Uterus (tissue), 4 donors: ENCODE data around the gene GLIPR2. TPM values are rescaled to one million over a fixed set of nuclear protein-coding genes. Genes with fewer than 3 reads are reported as not detected.

Experiments
- DNase-seq, 2 donors: peaks; one replicate each; pipeline ENCODE4 v3.0.0-alpha.2; 2019 to 2020
- H3K27ac ChIP-seq, 2 donors: fragments of 200-600 bp; sonication (generic); 1 replicate in 1 of 2; 2 replicates in 1 of 2; pipeline ENCODE4 v1.5.1; 2016 to 2018
- H3K27me3 ChIP-seq, 2 donors: fragments of 200-600 bp; sonication (generic); one replicate each; pipeline ENCODE4 v1.5.1; 2018 to 2019; ENCODE audit warnings: control low read depth in 1 of 2
- H3K36me3 ChIP-seq, 2 donors: fragments of 200-600 bp; sonication (generic); one replicate each; pipeline ENCODE4 v1.5.1; 2019; ENCODE audit warnings: control low read depth in 1 of 2
- H3K4me1 ChIP-seq, 2 donors: fragments of 200-600 bp; sonication (generic); one replicate each; pipeline ENCODE4 v1.5.1; 2018 to 2019; ENCODE audit warnings: control low read depth in 1 of 2
- H3K4me3 ChIP-seq, 2 donors: fragments of 200-600 bp; sonication (generic); 1 replicate in 1 of 2; 2 replicates in 1 of 2; pipeline ENCODE4 v1.5.1; 2018 to 2019; ENCODE audit warnings: mild to moderate bottlenecking in 1 of 2
- H3K9me3 ChIP-seq, 2 donors: fragments of 200-600 bp; sonication (generic); one replicate each; pipeline ENCODE4 v1.5.1; 2019; ENCODE audit warnings: control low read depth in 1 of 2
- CTCF ChIP-seq, 4 experiments: fragments of 200-600 bp in 2 of 4; fragments of 450-650 bp in 2 of 4; sonication (generic) in 2 of 4; IDR thresholded peaks; one replicate each; pipeline ENCODE4 v1.5.1; 2016 to 2019; ENCODE audit warnings: antibody characterized with exemption in 4 of 4, mild to moderate bottlenecking in 2 of 4, moderate library complexity in 1 of 4
- POLR2A ChIP-seq, 2 donors: fragments of 450-650 bp; IDR thresholded peaks; one replicate each; pipeline ENCODE4 v1.6.1; 2016; ENCODE audit warnings: antibody characterized with exemption in 2 of 2, mild to moderate bottlenecking in 1 of 2, moderate library complexity in 1 of 2
- intact Hi-C: fragments of 100-400 bp; cut with DNase I; formaldehyde crosslinking; loops from one replicate; pipeline ENCODE4 v1.15.1; 2023; ENCODE audit warnings: low total_unique reads
- total RNA-seq, 4 donors: library from RNA; depleted of rRNA in 3 of 4; stranded (reverse); fragments of >200 nt in 3 of 4; gene quantifications; one replicate each; pipeline versions ENCODE4 v1.1.0 to v1.2.4, GENCODE V29; 2014 to 2023
- donor health status: DM: yes; HTN: yes; CAD: no.

Gene GLIPR2
- total RNA-seq, 4 donors from 2014 or later = 25.6 to 109 (median 60.8) TPM

- Histone ChIP-seq H3K4me3 (no peak overlapping the region), H3K4me1 (no peaks in the 10 kb centered on the region), H3K27me3 (no peaks in the 10 kb centered on the region), H3K9me3 (no peaks in the 10 kb centered on the region), H3K36me3 (no peaks in the 10 kb centered on the region), H3K27ac (peak overlapping the region; percentile 54)
- intact Hi-C loops = loop anchor here (10.0 kb wide), 1 partner anchor 62 kb away; the partner anchor contains the start of gene CCIN
- no peak for TF ChIP-seq POLR2A (IDR thresholded peaks at IDR 0.05)
- peak; percentile 68 to 75 (median 72) for TF ChIP-seq CTCF (IDR thresholded peaks at IDR 0.05)
- peak; percentile 79 to 83 for DNase-seq
Observed at GRCh38 chr9:36102742-36103495, 33.6 kb upstream of the GLIPR2 start.

DNA sequence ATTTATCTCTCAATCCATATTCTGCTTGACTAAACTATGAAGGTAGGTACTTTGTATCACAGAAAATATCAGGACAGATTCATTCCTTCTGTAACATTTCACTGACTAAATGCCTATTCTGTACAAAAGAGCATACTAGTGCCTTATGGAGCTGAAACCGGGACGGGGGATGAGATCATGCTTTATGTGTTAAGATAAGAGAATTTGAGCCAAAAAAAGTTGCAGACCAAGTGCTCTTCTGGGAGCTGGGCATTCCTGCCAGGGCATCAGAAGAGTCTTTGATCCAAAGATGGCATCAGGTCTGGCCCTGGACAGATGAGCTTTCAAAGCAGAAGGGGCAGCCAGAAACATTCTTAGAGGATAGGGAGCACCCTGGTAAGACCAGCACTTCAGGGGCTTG lies 27.5 kb upstream of the GLIPR2 start:
- Histone ChIP-seq H3K36me3 (no peaks in the 10 kb centered on the region), H3K4me1 (no peaks in the 10 kb centered on the region), H3K9me3 (no peaks in the 10 kb centered on the region), H3K27me3 (no peaks in the 10 kb centered on the region), H3K4me3 (no peak overlapping the region), H3K27ac (no peak overlapping the region)
- intact Hi-C loops = loop anchor here (10.0 kb wide), 1 partner anchor 56 kb away; the partner anchor contains the start of gene CCIN
- TF ChIP-seq CTCF (IDR thresholded peaks at IDR 0.05) (no peak), POLR2A (IDR thresholded peaks at IDR 0.05) (no peak)
- no peak for DNase-seq

GRCh38 chr9:36110434-36110833 lies 26.1 kb upstream of the GLIPR2 start:
- no peak overlapping the region for H3K4me3 ChIP-seq
- H3K27me3 ChIP-seq = no peaks in the 10 kb centered on the region
- H3K9me3 ChIP-seq = no peaks in the 10 kb centered on the region
- no peaks in the 10 kb centered on the region for H3K36me3 ChIP-seq
- H3K4me1 ChIP-seq = no peaks in the 10 kb centered on the region
- DNase-seq = no peak
- TF ChIP-seq CTCF (IDR thresholded peaks at IDR 0.05) (no peak), POLR2A (IDR thresholded peaks at IDR 0.05) (no peak)
- no peak overlapping the region for H3K27ac ChIP-seq
- intact Hi-C loops = no loop called here

DNA sequence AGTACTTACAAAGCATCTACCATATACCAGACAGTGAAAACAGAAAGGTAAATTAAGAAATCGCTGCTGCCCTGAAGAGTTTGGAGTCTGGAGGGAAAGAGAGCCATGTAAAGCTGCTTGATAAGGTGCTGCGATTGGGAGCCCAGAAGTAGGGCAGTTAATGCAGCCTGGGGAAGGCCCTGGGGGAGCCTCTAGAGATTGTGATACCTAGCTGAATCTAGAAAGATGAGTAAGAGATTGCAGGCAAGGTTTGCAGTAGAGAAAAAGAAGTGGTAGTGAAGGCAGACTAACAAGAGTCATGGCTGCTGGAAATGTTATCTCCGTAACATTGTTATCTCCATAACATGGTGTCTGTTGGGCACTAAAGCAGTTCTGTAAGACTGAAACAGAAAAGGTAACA lies 24.0 kb upstream of the GLIPR2 start:
- no peak overlapping the region for H3K27ac ChIP-seq
- H3K36me3 ChIP-seq = no peaks in the 10 kb centered on the region
- DNase-seq = no peak
- no peaks in the 10 kb centered on the region for H3K9me3 ChIP-seq
- intact Hi-C loops = no loop called here
- H3K4me1 ChIP-seq = no peaks in the 10 kb centered on the region
- H3K27me3 ChIP-seq = no peaks in the 10 kb centered on the region
- TF ChIP-seq POLR2A (IDR thresholded peaks at IDR 0.05) (no peak), CTCF (IDR thresholded peaks at IDR 0.05) (no peak)
- no peak overlapping the region for H3K4me3 ChIP-seq

DNA sequence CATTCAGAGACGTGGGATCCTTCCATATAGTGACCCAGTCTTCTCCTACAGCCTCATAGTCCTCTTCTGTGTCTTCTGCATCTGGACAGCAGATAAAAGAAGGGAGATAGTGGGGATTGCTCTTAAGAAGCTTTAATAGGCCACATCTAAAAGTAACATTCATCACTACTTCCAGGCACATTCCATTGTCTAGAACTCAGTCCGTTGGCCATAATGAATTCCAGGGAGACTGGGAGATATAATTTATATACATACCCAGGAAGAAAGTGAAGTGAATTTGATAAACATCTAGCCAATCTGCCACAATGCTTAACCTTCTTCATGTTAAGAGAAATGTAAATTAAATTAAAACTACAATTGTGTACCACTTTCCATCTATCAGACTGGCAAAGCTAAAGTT lies 22.5 kb upstream of the GLIPR2 start:
- H3K9me3 ChIP-seq = no peaks in the 10 kb centered on the region
- no peaks in the 10 kb centered on the region for H3K4me1 ChIP-seq
- H3K4me3 ChIP-seq = no peak overlapping the region
- no peak for DNase-seq
- H3K27me3 ChIP-seq = no peaks in the 10 kb centered on the region
- intact Hi-C loops = no loop called here
- no peak for TF ChIP-seq CTCF (IDR thresholded peaks at IDR 0.05)
- TF ChIP-seq POLR2A (IDR thresholded peaks at IDR 0.05) = no peak
- no peak overlapping the region for H3K27ac ChIP-seq
- H3K36me3 ChIP-seq = no peaks in the 10 kb centered on the region
